GM23248 (cell line): ENCODE data around the gene HECTD4. TPM values are rescaled to one million over a fixed set of nuclear protein-coding genes. Genes with fewer than 3 reads are reported as not detected.

Experiments
- DNase-seq: peaks from one replicate; pipeline ENCODE4 v3.0.0-alpha.2; 2015
- H2AFZ ChIP-seq: fragments of 200-600 bp; sonication (generic); 2 replicates; pipeline ENCODE4 v1.6.1; 2016; ENCODE audit warnings: antibody characterized with exemption
- H3F3A ChIP-seq: fragments of 200-600 bp; sonication (generic); 2 replicates; pipeline ENCODE4 v1.6.1; 2016; ENCODE audit warnings: mild to moderate bottlenecking, antibody characterized with exemption, mixed run types; ENCODE audit not compliant: insufficient read depth
- H3K27ac ChIP-seq: fragments of 200-600 bp; sonication (generic); 2 replicates; pipeline ENCODE4 v1.5.1; 2016; ENCODE audit warnings: mild to moderate bottlenecking
- H3K27me3 ChIP-seq: fragments of 200-600 bp; sonication (generic); replicated peaks from 2 replicates; pipeline ENCODE4 v1.6.1; 2016; ENCODE audit warnings: mild to moderate bottlenecking; ENCODE audit not compliant: insufficient read depth
- H3K36me3 ChIP-seq: fragments of 200-600 bp; sonication (generic); 2 replicates; pipeline ENCODE4 v1.6.1; 2016; ENCODE audit warnings: low read depth, mild to moderate bottlenecking
- H3K4me1 ChIP-seq: fragments of 200-600 bp; sonication (generic); 2 replicates; pipeline ENCODE4 v1.6.1; 2016; ENCODE audit warnings: mild to moderate bottlenecking; ENCODE audit not compliant: insufficient read depth
- H3K4me2 ChIP-seq: fragments of 200-600 bp; sonication (generic); one replicate; pipeline ENCODE4 v1.6.1; 2016; ENCODE audit warnings: mild to moderate bottlenecking; ENCODE audit not compliant: unreplicated experiment
- H3K4me3 ChIP-seq: fragments of 200-600 bp; sonication (generic); 2 replicates; pipeline ENCODE4 v1.5.1; 2016; ENCODE audit warnings: mild to moderate bottlenecking
- H3K79me2 ChIP-seq: fragments of 200-600 bp; sonication (generic); 2 replicates; pipeline ENCODE4 v1.6.1; 2016; ENCODE audit warnings: mild to moderate bottlenecking; ENCODE audit not compliant: insufficient read depth
- H3K9ac ChIP-seq: fragments of 200-600 bp; sonication (generic); 2 replicates; pipeline ENCODE4 v1.6.1; 2016; ENCODE audit warnings: mild to moderate bottlenecking
- H3K9me2 ChIP-seq: fragments of 200-600 bp; sonication (generic); 2 replicates; pipeline ENCODE4 v1.6.1; 2016; ENCODE audit warnings: mixed run types, mild to moderate bottlenecking, moderate library complexity; ENCODE audit not compliant: insufficient read depth
- H3K9me3 ChIP-seq: fragments of 200-600 bp; sonication (generic); one replicate; pipeline ENCODE4 v1.6.1; 2017; ENCODE audit warnings: low read depth
- H4K20me1 ChIP-seq: fragments of 200-600 bp; sonication (generic); 2 replicates; pipeline ENCODE4 v1.6.0; 2016; ENCODE audit not compliant: insufficient read depth
- EZH2 ChIP-seq: fragments of 200-600 bp; sonication (generic); IDR thresholded peaks from 2 replicates; pipeline ENCODE4 v1.6.1; 2018; ENCODE audit warnings: antibody characterized with exemption, mild to moderate bottlenecking; ENCODE audit not compliant: insufficient read depth, poor library complexity, severe bottlenecking
- EZH2phosphoT487 ChIP-seq: fragments of 200-600 bp; sonication (generic); IDR thresholded peaks from 2 replicates; pipeline ENCODE4 v1.6.1; 2018; ENCODE audit warnings: antibody characterized with exemption, moderate library complexity, mild to moderate bottlenecking, low read depth; ENCODE audit not compliant: insufficient read depth
- WGBS, 2 experiments: methylation state at CpG; one replicate each; pipeline ENCODE4 v1.1.6; 2015 to 2017; ENCODE audit warnings: low lambda C conversion rate in 2 of 2, low coverage in 1 of 2; ENCODE audit errors: missing lambda C conversion rate in 2 of 2; 5-methylcytosine and 5-hydroxymethylcytosine counted together
- in situ Hi-C: fragments of 300-500 bp; cut with MboI; formaldehyde crosslinking; loops from 2 replicates; pipeline ENCODE4 v1.15.0; 2020
- polyA plus RNA-seq: library from polyadenylated mRNA; unstranded; fragments of >200 nt; fragmentation: Nextera tagmentation; extraction: Ambion mirVana; gene quantifications from 2 replicates; pipeline ENCODE4 v1.2.1, GENCODE V29; 2016
- total RNA-seq: library from RNA; depleted of rRNA; stranded (reverse); fragments of >200 nt; shearing (Covaris generic); gene quantifications from 2 replicates; pipeline ENCODE4 v1.2.3, GENCODE V29; 2014

HECTD4 gene
- total and polyA plus RNA-seq, 2 experiments from 2014 or later = 7.5 to 8.9 TPM

- TF ChIP-seq EZH2 = no peak
- no peak for TF ChIP-seq EZH2phosphoT487
- H3K79me2 ChIP-seq = no peaks in the 10 kb centered on the region
- H3K27me3 ChIP-seq = no peaks in the 10 kb centered on the region
- H3K4me2 ChIP-seq = no peak overlapping the region
- no peak overlapping the region for H3K9ac ChIP-seq
- peaks cover 3% of the 10 kb centered on the region; the same call in 1 of the 2 replicates for H3F3A ChIP-seq
- H4K20me1 ChIP-seq = no peaks in the 10 kb centered on the region
- no peak overlapping the region for H3K4me3 ChIP-seq
- H3K9me3 ChIP-seq = no peaks in the 10 kb centered on the region
- no peak overlapping the region for H3K27ac ChIP-seq
- in situ Hi-C loops = loop anchor here (10.0 to 25.0 kb wide), 2 partner anchors 174 to 452 kb away; no protein-coding TSS in a partner anchor
- WGBS, 2 experiments = 80 to 85% methylated on average over 4 of the region's 4 CpGs
- H3K36me3 ChIP-seq = no peaks in the 10 kb centered on the region
- DNase-seq = no peak
- H3K9me2 ChIP-seq = no peaks in the 10 kb centered on the region
- H3K4me1 ChIP-seq = peaks cover 8% of the 10 kb centered on the region; the same call in 1 of the 2 replicates
- H2AFZ ChIP-seq = no peak overlapping the region
Measured at GRCh38 chr12:112389228-112389627, 7.0 kb upstream of the HECTD4 start.

- Histone ChIP-seq H3K79me2 (peaks cover 1% of the 10 kb centered on the region; the same call in 1 of the 2 replicates), H3K36me3 (no peaks in the 10 kb centered on the region), H3F3A (peaks cover 3% of the 10 kb centered on the region; the same call in 1 of the 2 replicates), H3K27me3 (no peaks in the 10 kb centered on the region), H3K27ac (peak overlapping the region; percentile 45), H3K9me3 (no peaks in the 10 kb centered on the region), H2AFZ (peak overlapping the region; percentile 87), H3K4me2 (peak overlapping the region; percentile 85), H3K4me3 (no peak overlapping the region), H4K20me1 (no peaks in the 10 kb centered on the region), H3K9ac (peak overlapping the region; percentile 33; the same call in 1 of the 2 replicates), H3K9me2 (no peaks in the 10 kb centered on the region), H3K4me1 (peaks cover 8% of the 10 kb centered on the region; the same call in 1 of the 2 replicates)
- TF ChIP-seq EZH2 (no peak), EZH2phosphoT487 (no peak)
- DNase-seq = peak; percentile 74
- 37 to 40% methylated on average over 3 of the region's 3 CpGs for WGBS, 2 experiments
- in situ Hi-C loops = loop anchor here (10.0 to 25.0 kb wide), 2 partner anchors 172 to 449 kb away; no protein-coding TSS in a partner anchor
Measured at GRCh38 chr12:112386726-112387125, 4.5 kb upstream of the HECTD4 start.

- peaks cover 15% of the 10 kb centered on the region; the same call in 1 of the 2 replicates for H3K4me1 ChIP-seq
- no peaks in the 10 kb centered on the region for H3K36me3 ChIP-seq
- WGBS, 2 experiments = 85 to 86% methylated on average over 11 of the region's 11 CpGs
- H3F3A ChIP-seq = peaks cover 3% of the 10 kb centered on the region; the same call in 1 of the 2 replicates
- peak overlapping the region; percentile 100 for H2AFZ ChIP-seq
- peak overlapping the region; percentile 90 for H3K4me2 ChIP-seq
- no peaks in the 10 kb centered on the region for H3K9me3 ChIP-seq
- H3K27ac ChIP-seq = peak overlapping the region; percentile 24; the same call in 1 of the 2 replicates
- no peak for DNase-seq
- peak overlapping the region; percentile 89 for H3K4me3 ChIP-seq
- no peaks in the 10 kb centered on the region for H4K20me1 ChIP-seq
- TF ChIP-seq EZH2 (no peak), EZH2phosphoT487 (no peak)
- H3K9me2 ChIP-seq = no peaks in the 10 kb centered on the region
- in situ Hi-C loops = loop anchor here (10.0 to 25.0 kb wide), 2 partner anchors 168 to 446 kb away; no protein-coding TSS in a partner anchor
- no peaks in the 10 kb centered on the region for H3K27me3 ChIP-seq
- peak overlapping the region; percentile 80 for H3K9ac ChIP-seq
- peaks cover 40% of the 10 kb centered on the region for H3K79me2 ChIP-seq
Measured at GRCh38 chr12:112382866-112383265, 635 bp upstream of the HECTD4 start.

GRCh38 chr12:112381406-112381882 lies 787 bp downstream of the HECTD4 start:
- no peaks in the 10 kb centered on the region; the same call in 1 of the 2 replicates for H3F3A ChIP-seq
- H3K4me3 ChIP-seq = peak overlapping the region; percentile 89
- peak overlapping the region; percentile 80 for H3K9ac ChIP-seq
- TF ChIP-seq EZH2 (no peak), EZH2phosphoT487 (no peak)
- peak overlapping the region; percentile 90 for H3K4me2 ChIP-seq
- no peaks in the 10 kb centered on the region for H4K20me1 ChIP-seq
- no peaks in the 10 kb centered on the region for H3K36me3 ChIP-seq
- H3K27ac ChIP-seq = peak overlapping the region; percentile 26; the same call in 1 of the 2 replicates
- peak; percentile 49 for DNase-seq
- H3K9me3 ChIP-seq = no peaks in the 10 kb centered on the region
- no peaks in the 10 kb centered on the region for H3K27me3 ChIP-seq
- H3K4me1 ChIP-seq = 0 out of 2 replicates have a peak, but pooled peaks cover 7% of the 10 kb centered on the region
- peak overlapping the region; percentile 100 for H2AFZ ChIP-seq
- peaks cover 54% of the 10 kb centered on the region for H3K79me2 ChIP-seq
- in situ Hi-C loops = loop anchor here (10.0 to 25.0 kb wide), 2 partner anchors 167 to 444 kb away; no protein-coding TSS in a partner anchor
- no peaks in the 10 kb centered on the region for H3K9me2 ChIP-seq
- WGBS, 2 experiments = 0 to 2% methylated on average over 7 to 28 of the region's 33 CpGs
